Colonic mucosa (tissue), 4 donors: ENCODE data around the gene TRAT1. TPM values are rescaled to one million over a fixed set of nuclear protein-coding genes. Genes with fewer than 3 reads are reported as not detected.

Experiments
- DNase-seq: peaks from one replicate; pipeline ENCODE4 v3.0.0-alpha.2; 2020
- H3K27ac ChIP-seq: fragments of 200-600 bp; one replicate; pipeline ENCODE4 v1.8.0; 2021
- H3K27me3 ChIP-seq: fragments of 200-600 bp; one replicate; pipeline ENCODE4 v1.8.0; 2021
- H3K36me3 ChIP-seq: fragments of 200-600 bp; one replicate; pipeline ENCODE4 v1.8.0; 2021
- H3K4me1 ChIP-seq: fragments of 200-600 bp; one replicate; pipeline ENCODE4 v1.8.0; 2021; ENCODE audit warnings: mild to moderate bottlenecking
- H3K4me3 ChIP-seq: fragments of 200-600 bp; one replicate; pipeline ENCODE4 v1.8.0; 2021
- H3K9ac ChIP-seq, 2 donors: one replicate each; pipeline ENCODE4 v1.7.0; 2013; ENCODE audit warnings: control low read depth in 2 of 2, low read depth in 2 of 2, low read length in 2 of 2
- H3K9me3 ChIP-seq: fragments of 200-600 bp; one replicate; pipeline ENCODE4 v1.8.0; 2021
- intact Hi-C: fragments of 100-400 bp; cut with DNase I; formaldehyde crosslinking; loops from one replicate; pipeline ENCODE4 v1.14.1; 2022
- total RNA-seq, 2 donors: library from RNA; stranded (reverse); fragmentation: NEBNext Ultra II Directional in 1 of 2; extraction: Animal tissue kit (Norgen Biotek cat#: 25700) in 1 of 2; gene quantifications; one replicate each; pipeline ENCODE4 v1.2.1, GENCODE V29; 2021
- TF ChIP-seq, protein P1 (sequence below): fragments of 200-600 bp; IDR thresholded peaks from one replicate; pipeline ENCODE4 v1.8.0; 2022; ENCODE audit warnings: antibody characterized with exemption, mild to moderate bottlenecking
- donor health status: healthy.
- donor health status: DM: no; HTN: no; CAD: no.
- donor health status: DM: no; HTN: no; CAD: no.

The TRAT1 gene, protein sequence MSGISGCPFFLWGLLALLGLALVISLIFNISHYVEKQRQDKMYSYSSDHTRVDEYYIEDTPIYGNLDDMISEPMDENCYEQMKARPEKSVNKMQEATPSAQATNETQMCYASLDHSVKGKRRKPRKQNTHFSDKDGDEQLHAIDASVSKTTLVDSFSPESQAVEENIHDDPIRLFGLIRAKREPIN
- total RNA-seq, result under 1 TPM; 0.29 to 0.69 TPM

- H3K9ac ChIP-seq, result no peak within 1 kb of the TSS
These were observed at the start of gene TRAT1 for GRCh38 chr3:108822123-108822897. TSS of gene TRAT1 (plus strand) at chr3:108822786. CDS start at chr3:108822928, 142 bp downstream.

DNA sequence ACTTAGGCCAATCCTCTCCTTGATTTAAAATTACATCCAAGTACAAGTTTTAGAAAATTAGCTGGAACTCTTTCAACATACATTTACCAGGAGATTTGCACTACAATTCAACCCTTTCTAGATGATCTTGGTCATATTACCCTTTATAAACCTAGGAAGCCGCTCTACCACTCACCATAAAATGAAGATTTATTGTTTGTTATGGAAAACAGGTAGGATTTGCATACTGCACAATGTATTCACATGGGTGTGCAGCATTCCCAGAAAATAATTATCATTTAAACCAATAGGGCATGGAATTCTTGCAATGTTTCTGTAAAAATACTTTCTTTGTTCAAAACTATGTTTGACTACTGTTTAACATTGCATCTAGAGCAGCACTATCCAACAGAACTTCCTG, 46.9 kb upstream of the TRAT1 start:
- intact Hi-C loops, result no loop called here
- Histone ChIP-seq H3K9me3 (no peaks in the 10 kb centered on the region), H3K9ac (no peak overlapping the region), H3K27ac (no peak overlapping the region), H3K4me1 (no peaks in the 10 kb centered on the region), H3K4me3 (no peak overlapping the region), H3K27me3 (no peaks in the 10 kb centered on the region), H3K36me3 (no peaks in the 10 kb centered on the region)
- no peak for DNase-seq
- TF ChIP-seq, protein P1, sequence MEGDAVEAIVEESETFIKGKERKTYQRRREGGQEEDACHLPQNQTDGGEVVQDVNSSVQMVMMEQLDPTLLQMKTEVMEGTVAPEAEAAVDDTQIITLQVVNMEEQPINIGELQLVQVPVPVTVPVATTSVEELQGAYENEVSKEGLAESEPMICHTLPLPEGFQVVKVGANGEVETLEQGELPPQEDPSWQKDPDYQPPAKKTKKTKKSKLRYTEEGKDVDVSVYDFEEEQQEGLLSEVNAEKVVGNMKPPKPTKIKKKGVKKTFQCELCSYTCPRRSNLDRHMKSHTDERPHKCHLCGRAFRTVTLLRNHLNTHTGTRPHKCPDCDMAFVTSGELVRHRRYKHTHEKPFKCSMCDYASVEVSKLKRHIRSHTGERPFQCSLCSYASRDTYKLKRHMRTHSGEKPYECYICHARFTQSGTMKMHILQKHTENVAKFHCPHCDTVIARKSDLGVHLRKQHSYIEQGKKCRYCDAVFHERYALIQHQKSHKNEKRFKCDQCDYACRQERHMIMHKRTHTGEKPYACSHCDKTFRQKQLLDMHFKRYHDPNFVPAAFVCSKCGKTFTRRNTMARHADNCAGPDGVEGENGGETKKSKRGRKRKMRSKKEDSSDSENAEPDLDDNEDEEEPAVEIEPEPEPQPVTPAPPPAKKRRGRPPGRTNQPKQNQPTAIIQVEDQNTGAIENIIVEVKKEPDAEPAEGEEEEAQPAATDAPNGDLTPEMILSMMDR, result no peak

More at GRCh38 chr3:108822123-108822897, at the start of gene TRAT1:
- Histone ChIP-seq H3K9me3 (no peaks in the 10 kb centered on the region), H3K27me3 (no peaks in the 10 kb centered on the region), H3K4me1 (no peaks in the 10 kb centered on the region), H3K4me3 (no peak within 1 kb of the TSS), H3K36me3 (no peaks in the 10 kb centered on the region), H3K27ac (no peak within 1 kb of the TSS)
- TF ChIP-seq, protein P1, result no peak
- no peak for DNase-seq
- intact Hi-C loops, result no loop called here

DNA sequence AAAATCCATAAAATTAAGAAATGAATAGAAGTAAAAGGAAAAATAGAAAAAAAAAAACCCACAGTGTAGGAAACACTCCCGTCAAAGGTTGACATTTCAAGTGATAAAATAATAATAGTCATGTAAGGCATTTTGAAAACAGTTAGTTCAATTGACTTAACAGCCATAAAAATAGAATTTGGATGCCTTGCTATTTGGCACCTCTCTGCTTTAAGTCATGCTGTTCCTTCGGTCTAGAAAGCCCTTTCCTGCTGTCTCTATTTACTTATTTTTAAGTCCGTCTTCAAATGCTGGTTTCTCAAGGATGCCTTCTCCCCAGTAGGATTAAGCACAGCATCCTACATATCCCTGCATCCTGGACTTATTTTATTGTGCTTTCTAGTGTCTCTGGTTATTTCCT, 43.1 kb upstream of the TRAT1 start:
- Histone ChIP-seq H3K27me3 (no peaks in the 10 kb centered on the region), H3K4me3 (no peak overlapping the region), H3K9ac (no peak overlapping the region), H3K9me3 (no peaks in the 10 kb centered on the region), H3K27ac (no peak overlapping the region), H3K4me1 (no peaks in the 10 kb centered on the region), H3K36me3 (no peaks in the 10 kb centered on the region)
- no peak for DNase-seq
- TF ChIP-seq, protein P1, result no peak
- intact Hi-C loops, result no loop called here

DNA sequence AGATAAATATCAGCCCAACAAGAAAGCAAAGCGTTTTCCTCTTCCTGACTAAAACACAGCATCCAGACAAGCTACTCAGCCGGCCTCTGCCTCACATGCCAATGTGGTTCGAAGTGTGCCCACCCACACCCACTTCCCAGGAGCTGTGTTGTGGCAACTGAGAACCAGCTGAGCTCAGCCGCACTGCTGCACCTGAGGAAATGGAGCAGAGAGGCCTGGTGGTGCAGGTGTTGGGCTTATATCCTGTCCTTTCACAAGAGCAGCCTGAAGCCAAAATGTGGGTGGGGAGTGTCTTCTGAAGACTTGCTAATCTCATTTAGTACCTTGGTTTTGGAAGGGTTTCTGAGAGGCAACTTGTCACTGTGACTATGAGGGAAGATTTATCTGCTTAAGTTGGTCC, 42.4 kb upstream of the TRAT1 start:
- H3K4me1 ChIP-seq, result no peaks in the 10 kb centered on the region
- H3K9me3 ChIP-seq, result no peaks in the 10 kb centered on the region
- no peak for DNase-seq
- intact Hi-C loops, result no loop called here
- no peak overlapping the region for H3K9ac ChIP-seq
- H3K36me3 ChIP-seq, result no peaks in the 10 kb centered on the region
- TF ChIP-seq, protein P1, result no peak
- no peak overlapping the region for H3K4me3 ChIP-seq
- no peak overlapping the region for H3K27ac ChIP-seq
- H3K27me3 ChIP-seq, result no peaks in the 10 kb centered on the region

DNA sequence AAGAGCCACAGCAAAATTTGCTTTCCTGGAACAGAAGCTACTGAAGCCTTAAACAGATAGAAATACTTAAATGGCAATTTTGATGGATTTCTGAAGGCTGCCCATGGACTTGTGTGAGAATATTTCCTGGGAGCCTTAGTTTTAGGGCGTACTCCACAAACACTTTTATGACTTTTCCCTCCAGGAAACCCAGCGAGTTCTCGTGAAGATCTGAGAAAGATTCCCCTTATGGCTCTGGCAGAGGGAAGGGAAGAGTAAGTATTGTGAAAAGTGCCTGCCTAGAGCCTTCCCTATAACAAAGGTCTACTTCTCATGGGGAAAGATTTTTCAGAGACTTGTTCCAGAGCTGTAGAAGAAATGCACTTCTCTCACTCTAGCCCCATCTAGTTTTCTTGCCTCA, 31.1 kb upstream of the TRAT1 start:
- Histone ChIP-seq H3K4me1 (no peaks in the 10 kb centered on the region), H3K27ac (no peak overlapping the region), H3K27me3 (no peaks in the 10 kb centered on the region), H3K9me3 (no peaks in the 10 kb centered on the region), H3K4me3 (no peak overlapping the region), H3K9ac (no peak overlapping the region), H3K36me3 (no peaks in the 10 kb centered on the region)
- intact Hi-C loops, result no loop called here
- TF ChIP-seq, protein P1, result no peak
- DNase-seq, result no peak
